GM18867 (cell line): Measurements from ENCODE around the gene ECM1.

Experiments used
- ATAC-seq: cut with Tn5 transposase; IDR thresholded peaks from one replicate; pipeline ENCODE4 v1.9.1; 2021; ENCODE audit warnings: mild to moderate bottlenecking, moderate library complexity; ENCODE audit not compliant: unreplicated experiment

Gene ECM1

DNA sequence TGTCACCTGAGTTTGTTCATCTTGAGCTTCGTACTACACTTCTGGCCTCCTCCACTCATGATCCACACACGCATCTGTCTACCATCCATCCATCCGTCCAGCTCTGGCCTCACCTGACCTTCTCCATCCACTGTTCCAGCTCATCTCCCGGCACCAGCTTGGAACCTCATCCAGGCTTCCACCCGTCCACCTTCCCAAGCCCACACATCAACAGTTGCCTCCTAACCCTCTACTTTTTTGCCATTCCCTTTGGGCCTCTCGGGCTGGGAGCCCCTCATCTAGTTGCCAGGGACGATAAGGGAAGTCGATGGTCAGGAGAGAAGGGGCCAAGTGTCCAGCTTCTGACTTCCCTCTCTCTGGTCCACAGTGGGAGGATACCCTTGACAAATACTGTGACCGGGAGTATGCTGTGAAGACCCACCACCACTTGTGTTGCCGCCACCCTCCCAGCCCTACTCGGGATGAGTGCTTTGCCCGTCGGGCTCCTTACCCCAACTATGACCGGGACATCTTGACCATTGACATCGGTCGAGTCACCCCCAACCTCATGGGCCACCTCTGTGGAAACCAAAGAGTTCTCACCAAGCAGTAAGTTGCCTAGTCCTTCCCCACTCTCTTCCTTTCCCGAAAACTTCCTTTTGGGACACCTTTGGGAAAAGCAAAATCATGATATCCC lies 4.2 kb downstream of the ECM1 start:
- ATAC-seq = no peak

DNA sequence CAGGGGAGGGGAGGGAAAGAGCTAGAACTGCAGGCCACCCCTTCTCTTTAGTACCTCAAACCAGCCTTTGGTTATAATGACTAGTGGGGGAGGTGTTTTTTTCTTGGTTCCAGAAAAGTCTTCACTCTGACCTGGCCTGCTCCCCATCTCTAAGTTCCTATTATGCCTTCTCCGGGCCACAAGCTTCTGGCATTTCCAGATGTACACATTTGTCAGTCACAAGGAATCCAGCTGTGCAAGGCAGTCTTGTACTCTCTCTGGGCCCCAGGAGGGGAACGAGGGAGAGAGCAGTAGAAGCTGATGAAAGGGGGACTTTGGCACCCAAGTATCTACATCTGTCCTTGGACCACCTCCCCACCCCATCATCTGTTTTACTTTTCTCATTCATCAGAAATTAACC lies 4.9 kb downstream of the ECM1 start:
- ATAC-seq = no peak

DNA sequence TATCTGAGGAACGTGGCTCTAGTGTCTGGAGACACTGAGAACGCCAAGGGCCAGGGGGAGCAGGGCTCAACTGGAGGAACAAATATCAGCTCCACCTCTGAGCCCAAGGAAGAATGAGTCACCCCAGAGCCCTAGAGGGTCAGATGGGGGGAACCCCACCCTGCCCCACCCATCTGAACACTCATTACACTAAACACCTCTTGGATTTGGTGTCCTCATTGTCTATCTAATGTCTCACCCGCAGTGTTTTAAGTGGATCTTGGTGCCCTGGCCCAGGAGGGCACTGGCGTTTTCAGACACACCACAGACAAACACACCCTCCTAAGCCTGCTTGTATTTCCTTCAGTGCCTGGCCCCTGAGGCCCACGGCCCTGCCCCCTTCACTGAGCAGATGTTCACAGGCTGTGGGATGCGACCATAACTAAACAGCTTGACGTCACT lies 5.5 kb downstream of the ECM1 start:
- no peak for ATAC-seq

DNA sequence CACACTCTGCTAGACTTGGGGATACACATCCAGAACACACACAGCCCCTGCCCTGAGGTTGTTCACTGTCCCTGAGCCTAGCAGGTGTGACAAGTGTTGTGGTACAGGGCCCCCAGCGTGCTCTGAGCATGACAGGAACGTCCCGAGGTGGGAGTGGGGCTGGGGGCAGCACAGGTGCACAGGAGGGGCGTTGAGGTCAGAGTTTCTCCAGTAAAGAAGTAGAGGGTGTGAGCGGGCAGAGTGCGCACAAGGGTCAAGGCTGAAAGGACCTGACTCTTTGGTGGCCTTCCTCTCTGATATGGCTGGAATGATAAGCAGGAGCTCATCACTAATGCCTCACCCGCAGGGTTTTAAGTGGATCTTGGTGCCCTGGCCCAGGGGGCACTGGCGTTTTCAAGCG lies 6.4 kb downstream of the ECM1 start:
- no peak for ATAC-seq

DNA sequence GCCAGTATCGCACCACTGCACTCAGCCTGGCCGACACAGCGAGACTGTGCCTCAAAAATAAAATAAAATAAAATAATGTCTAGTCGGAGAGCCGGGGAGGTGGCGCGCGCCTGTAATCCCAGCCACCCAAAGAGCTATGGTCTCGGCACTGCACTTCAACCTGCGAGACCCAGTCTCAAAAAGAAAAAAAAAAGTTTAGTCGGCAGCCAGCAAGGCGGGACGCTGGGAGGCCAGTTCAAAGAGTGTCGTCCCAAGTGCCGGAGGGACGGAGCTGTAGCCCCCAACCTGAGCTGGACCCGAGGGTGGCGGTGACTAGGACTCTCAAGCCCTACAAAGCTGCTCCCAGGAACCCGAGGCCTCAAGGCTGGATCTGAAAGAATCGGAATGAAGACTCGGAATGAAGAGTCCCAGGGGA lies 7.0 kb downstream of the ECM1 start:
- ATAC-seq = peak; percentile 8

DNA sequence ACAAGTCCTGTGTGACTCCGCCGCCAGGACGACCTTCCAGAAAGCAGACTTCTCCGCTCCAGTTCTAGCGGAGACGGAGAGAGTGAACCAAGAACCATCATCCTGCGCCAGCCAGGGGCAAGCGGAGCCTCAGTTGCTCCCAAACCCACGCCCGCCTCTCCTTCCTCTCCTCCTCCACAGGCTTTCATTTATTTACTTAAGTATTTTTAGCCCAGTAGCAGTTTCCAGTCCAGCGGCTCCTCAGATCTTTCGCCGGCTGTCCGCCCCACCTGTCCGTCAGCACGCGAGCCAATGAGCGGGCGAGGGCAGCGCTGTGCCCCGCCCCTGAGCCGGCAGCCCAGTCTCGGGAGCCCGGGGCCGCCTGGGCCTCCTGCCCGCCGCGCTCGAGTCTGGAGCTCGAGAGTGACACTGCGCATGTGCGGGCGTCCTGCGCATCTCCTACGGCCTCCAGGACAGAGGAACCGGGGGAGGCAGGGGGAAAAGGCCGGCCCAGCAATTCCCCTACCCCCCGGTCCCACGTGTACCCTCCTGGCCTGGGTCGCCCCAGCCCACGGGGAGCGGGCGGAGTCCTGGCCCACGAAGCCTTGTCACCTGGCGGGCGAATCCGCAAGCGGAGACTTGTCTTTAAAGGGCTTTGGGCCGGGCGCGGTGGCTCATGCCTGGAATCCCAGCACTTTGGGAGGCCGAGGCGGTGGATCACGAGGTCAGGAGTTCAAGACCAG lies 7.6 kb downstream of the ECM1 start, which contains the start of gene FALEC:
TSS of gene FALEC (plus strand) at position 425 of the 722 bp plus-strand sequence.
- ATAC-seq = peak; percentile 96

DNA sequence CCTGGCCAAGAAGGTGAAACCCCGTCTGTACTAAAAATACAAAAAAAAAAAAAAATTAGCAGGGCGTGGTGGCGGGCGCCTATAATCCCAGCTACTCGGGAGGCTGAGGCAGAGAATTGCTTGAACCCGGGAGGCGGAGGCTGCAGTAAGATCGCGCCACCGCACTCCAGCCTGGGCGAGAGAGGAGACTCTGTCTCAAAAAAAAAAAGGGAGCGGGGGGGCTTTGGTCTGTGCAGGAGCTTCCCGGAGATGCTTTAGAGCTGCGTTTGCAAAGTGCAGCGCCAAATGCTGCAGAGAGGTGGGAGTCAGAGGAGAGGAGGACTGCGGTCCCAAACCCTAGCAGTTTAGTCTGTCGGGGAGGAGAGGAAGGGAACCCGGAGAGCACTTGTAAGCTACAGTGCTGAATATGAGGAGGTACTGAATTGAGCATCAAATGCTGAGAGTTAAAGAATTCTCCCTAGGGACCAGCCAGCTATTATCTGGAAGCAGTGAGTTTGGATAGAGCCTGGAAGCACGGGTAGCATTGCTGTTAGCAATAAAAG lies 8.2 kb downstream of the ECM1 start:
- no peak for ATAC-seq

DNA sequence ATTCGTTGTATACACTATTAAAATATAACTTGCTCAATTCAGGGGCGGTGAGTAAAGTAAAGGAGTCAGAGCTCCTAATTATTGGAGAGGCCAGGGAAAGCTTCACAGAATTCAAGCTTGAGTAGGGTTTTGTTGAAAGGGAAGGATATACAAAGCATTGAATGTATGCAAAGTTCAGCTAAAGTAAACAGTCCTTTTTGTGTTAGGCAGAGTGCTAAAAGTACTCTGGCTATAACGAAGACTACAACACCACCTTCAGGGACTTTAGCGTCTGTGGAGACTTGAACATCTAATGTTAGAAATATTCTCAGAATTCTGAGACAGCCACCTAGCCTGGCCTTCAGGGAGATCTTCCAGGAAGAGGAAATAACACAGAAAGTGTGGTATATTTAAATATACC lies 8.7 kb downstream of the ECM1 start:
- no peak for ATAC-seq

DNA sequence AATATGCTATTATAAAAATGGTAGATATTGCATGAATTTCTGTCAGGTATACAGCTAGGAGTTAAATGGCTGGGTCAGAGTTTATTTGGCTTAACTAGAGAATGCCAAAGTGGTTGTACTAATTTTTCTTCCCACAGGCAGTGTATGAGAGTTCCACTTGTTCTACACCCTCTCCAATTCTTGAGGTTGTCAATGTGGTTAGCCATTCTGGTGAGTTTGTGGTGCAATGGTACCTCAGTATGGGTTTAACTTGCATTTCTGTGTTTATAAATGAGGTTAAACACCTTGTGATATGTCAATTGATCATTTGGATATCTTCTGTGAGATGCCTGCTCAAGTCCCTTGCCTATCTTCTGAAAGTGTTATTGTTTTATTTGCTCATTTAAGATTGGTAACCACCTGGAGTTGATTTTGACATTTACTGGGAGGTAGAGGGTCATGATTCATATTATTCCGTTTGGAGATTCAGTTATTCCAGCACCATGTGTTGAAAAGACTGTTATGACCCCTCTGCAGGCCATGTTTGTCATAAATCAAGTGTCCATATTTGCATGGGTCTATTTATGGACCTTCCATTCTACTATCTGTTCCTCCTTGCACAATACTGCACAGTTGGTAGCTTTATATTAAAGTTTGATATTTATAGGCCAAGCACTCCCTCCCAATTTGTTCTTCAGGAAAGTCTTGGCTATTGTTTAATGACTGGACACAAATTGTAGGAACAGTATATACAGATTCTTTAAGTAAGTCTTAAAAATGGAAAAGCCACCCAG lies 13.5 kb downstream of the ECM1 start:
- no peak for ATAC-seq

DNA sequence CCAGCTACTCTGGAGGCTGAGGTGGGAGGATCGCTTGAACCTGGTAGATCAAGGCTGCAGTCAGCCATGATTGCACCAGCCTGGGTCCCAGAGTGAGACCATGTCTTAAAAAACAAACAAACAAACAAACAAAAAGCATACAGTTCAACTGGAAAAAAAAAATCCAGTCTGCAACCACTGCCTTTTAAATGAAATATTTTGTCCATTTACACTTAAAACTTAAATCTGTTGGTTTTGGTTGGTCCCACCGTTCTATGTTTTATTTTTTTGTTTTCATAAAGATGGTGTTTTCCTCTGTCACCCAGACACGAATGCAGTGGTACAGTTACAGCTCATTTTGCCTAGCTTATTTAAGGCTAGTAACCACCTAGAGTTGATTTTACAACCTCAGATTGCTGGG lies 17.4 kb downstream of the ECM1 start:
- no peak for ATAC-seq

DNA sequence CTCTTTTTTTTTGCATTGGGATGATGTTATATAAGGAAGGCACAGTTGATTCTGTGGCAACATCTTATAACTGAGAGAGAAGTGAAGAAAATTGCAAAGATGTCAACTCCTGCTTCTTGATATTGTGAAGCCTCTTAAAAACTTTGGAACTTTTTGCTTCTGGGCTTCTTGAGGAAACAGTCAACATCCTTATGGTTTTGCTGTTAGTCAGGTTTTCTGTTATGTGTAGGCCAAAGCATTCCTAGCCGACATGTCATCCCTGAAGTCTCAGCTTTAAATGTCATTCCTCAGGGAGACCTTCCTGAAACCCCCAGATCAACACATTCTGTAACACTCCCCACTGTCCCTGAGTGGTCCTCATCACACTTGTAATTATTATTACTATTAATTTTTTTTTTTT lies 20.3 kb downstream of the ECM1 start:
- no peak for ATAC-seq

DNA sequence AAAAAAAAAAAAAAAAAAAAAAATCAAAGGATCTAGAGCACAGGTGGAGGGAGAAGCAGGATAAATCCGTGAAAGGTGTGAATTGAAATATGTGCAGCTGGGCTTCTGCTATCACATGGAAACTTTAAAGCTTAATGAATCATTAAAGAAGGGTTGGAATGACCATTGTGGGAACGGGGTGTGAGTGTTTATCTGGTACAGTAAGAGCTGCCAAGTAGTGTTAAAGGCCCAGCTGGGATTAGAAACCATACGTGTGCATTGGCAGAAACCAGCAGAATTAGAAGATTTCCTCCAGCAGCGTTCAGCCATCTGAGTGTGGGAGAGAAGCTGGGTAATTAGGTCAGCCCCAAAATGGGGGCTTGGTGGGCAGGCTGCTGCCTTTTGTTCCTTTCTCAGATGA lies 21.1 kb downstream of the ECM1 start:
- no peak for ATAC-seq

DNA sequence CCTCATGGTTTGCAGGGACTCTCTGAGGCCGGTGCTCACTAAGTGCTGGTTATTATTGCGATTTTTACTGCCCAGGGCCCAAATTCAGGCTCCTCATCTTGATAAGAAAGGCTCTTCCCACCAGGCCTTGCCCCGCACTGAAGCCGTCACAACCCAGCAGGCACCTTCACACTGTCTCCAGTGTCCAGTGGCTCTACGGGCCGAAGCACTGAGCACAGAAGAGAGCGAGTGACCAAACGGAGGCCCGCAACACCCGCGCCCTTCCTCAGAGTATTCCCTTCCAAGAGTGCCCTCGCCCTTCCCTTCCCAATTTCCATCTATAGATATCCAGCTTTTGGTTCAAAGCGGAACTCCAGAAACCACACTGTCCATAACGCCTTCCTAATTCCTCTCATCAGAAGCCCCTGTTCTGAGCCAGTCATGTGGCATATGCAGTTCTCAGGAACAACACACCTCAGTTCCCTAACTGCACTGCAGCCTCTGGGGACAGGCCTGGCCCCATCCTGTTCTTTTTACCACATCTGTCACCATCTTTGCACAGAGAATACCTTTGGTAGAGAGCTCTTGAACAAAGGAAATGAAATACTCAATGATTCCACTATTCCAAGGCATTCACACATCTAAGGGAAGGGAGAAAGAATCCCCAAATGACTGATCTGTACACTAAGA lies 22.7 kb downstream of the ECM1 start:
- ATAC-seq = no peak

DNA sequence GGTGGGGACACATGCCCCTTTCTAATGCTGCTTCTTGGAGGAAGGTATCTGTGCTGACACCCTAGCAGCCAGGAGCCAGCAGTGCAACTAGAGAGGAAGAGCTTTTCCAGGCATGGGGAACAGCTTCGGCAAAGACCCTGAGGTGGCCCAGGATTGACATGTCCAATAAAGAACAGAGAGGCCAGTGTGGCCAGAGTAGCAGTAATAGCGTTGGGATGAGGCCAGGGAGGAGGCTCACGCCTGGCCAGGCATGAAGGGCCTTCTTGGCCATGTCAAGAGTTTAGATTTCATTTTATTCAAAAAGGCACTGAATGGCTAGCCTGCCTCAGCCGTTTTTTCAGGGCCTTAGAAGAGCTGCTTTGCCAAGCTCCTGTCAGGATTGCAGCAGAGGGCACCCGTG lies 25.0 kb downstream of the ECM1 start:
- no peak for ATAC-seq

DNA sequence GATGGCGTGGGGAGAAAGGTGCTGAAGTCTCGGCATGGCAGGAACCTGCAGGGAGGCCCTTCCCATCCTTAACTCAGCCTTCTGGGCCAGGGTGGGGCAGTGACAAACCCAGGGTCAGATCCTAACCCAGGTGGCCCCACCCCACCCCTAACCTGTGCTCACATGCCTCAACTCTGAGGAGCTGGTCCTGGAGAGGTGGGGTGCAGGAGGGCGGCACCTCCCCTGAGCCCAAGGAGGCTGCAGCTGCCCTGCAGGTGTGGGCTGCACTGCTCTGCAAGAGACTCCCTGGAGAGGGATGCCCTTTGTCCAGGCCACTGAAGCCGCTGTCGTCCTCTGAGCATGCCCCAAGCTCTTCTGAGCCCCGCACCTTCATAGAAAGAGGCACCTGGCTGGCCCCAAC lies 26.1 kb downstream of the ECM1 start:
- ATAC-seq = no peak

DNA sequence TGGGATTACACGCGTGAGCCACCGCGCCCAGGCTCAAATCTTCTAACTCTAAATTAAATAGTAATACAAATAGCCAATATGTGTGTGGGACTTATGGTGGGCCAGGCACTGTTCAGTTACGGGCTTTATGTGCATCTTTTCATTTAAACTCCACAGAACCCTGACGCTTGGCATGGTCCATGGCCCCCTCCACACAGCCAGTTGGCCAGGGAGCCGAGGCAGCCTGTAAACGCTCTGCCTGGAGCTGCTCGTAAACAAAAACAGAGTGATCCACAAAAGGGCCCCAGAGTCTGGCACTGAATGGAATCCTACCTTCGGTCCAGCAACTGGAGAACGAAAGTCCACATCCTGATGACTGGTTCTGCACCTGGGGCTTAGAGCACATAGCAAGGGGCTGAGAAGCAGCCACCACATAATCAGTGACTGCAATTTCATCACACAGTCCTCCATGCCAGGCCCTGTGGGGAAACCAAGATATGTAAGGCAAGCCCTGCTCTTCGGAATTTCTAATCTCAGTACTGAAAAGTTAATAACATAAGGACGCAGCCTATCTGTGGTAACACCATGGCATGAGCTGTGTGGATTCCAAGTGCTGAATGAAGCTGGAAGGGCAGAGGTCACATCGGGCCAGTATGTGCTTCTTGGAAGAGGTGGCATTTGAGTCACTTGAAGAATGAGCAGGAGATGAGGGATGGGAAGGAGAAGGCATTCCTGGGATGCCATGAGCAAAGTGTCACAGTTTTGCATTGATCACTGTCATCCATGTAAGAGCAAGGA lies 27.8 kb downstream of the ECM1 start:
- ATAC-seq = no peak

DNA sequence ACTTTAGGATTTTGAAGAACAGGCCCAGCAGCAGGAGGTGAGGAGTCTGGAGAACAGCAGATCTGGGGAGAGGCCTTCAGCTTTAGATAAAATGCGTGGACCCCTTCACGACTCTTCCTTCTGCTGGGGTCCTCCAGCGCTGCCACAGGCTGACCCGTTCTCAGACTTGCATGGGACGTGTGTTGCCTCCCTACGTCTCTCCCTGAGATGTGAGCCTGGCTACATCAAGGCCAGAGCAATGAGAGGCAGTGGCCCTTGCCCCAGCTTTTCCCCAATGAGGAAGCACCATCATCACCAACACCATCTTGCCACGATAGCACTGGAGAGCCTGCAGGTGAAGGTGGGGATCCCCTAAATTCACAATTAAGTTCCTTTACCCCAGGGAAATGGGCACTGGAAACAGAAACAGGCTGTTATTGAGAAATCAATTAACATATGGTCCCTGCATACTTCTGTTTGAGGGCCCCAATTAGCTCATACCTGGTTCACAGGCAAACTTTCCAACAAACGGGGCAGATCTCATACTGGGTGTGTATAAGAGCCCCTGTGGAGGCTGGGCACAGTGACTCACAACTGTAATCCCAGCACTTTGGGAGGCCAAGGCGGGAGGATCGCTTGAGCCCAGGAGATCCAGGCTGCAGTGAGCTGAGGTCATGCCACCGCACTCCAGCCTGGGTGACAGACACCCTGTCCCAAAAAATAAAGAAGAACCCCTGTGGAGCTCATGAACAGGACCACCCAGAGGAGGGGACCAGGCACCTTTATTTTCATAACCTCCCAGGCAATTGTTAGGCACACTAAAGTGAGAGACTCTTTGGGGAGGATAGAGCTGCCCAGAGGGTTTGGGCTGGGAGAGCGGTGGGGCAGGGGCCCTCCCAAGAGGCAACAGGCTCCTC lies 29.2 kb downstream of the ECM1 start:
- ATAC-seq = no peak

DNA sequence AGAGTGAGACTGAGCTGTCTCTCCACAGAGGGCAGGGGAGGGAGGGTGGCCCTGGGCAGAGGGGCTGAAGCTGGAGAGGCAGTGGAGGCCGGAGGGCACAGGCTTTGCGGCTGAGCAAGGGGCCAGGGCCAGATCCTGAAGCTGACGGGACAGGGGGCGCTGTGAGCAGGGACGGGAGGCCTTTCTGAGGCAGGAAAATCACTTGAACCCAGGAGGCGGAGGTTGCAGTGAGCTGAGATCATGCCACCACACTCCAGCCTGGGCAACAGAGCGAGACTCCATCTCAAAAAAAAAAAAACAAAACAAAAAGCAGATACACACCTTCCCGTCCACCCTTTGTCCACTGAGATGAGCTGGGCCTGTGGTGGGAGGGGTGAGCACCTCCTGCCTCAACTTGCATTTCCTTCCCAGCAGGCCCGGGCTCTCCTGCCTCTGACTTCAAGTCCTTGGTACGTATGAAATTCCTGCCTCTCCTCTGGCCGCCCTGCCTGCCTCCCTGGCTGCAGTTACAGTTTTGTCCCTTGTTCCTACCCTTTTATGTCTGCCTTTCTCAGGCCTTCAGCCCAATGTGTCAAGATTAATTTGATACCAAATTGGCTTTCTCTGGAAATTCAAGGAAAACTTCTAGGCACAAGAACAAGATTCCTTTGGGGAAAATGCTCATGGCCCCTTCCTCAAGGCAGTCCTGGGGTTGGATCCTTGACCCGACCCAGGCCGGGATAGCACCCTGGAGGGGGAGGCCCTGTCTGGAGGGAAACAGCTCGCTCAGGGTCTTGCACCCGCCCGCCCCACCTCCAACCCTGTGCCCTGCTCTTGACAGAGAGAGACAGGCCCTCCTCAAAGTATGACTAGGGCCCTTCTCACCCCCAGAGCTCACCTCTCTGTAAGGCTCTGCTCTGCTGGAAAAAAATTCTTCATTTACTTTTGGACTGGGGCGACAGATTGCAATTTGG lies 30.1 kb downstream of the ECM1 start:
- no peak for ATAC-seq
